GM19035 (cell line): Measurements from ENCODE around the gene CDK3.

Experiments used
- ATAC-seq: cut with Tn5 transposase; IDR thresholded peaks from one replicate; pipeline ENCODE4 v1.9.1; 2021; ENCODE audit not compliant: unreplicated experiment

CDK3 gene

GRCh38 chr17:75987041-75987440, 13.6 kb upstream of the CDK3 start:
- no peak for ATAC-seq

- no peak for ATAC-seq
These were observed 9.3 kb upstream of the CDK3 start for GRCh38 chr17:75991396-75991795.

GRCh38 chr17:75994802-75995370, 5.8 kb upstream of the CDK3 start:
- ATAC-seq = no peak

GRCh38 chr17:75995385-75995925, 5.2 kb upstream of the CDK3 start:
- no peak for ATAC-seq

GRCh38 chr17:75996665-75997590, 3.7 kb upstream of the CDK3 start:
- no peak for ATAC-seq

- no peak for ATAC-seq
These were observed 2.3 kb upstream of the CDK3 start for GRCh38 chr17:75998327-75998795.

- no peak for ATAC-seq
These were observed 470 bp upstream of the CDK3 start for GRCh38 chr17:76000016-76000754.

GRCh38 chr17:76002100-76002499, 1.4 kb downstream of the CDK3 start:
- ATAC-seq = no peak

GRCh38 chr17:76003915-76004314, 3.3 kb downstream of the CDK3 start:
- ATAC-seq = no peak

GRCh38 chr17:76004750-76005262, 4.2 kb downstream of the CDK3 start:
- ATAC-seq = no peak

- ATAC-seq = no peak
These were observed 4.9 kb downstream of the CDK3 start for GRCh38 chr17:76005263-76006149.

- no peak for ATAC-seq
These were observed 6.6 kb downstream of the CDK3 start for GRCh38 chr17:76007131-76007849.

- ATAC-seq = no peak
These were observed 7.2 kb downstream of the CDK3 start for GRCh38 chr17:76007850-76008165.

- no peak for ATAC-seq
These were observed 7.6 kb downstream of the CDK3 start for GRCh38 chr17:76008208-76008607.

GRCh38 chr17:76008630-76009425, 8.2 kb downstream of the CDK3 start:
- no peak for ATAC-seq

GRCh38 chr17:76009447-76009846, 8.8 kb downstream of the CDK3 start:
- ATAC-seq = no peak

- no peak for ATAC-seq
These were observed 9.5 kb downstream of the CDK3 start for GRCh38 chr17:76009969-76010661.

- ATAC-seq = no peak
These were observed 11.3 kb downstream of the CDK3 start for GRCh38 chr17:76011951-76012350.
